B cell (primary cell): ENCODE results near the gene B4GALNT4.

Experiments used
- CTCF ChIP-seq: fragments of 200-600 bp; IDR thresholded peaks from one replicate; pipeline ENCODE4 v1.8.0; 2022; ENCODE audit warnings: antibody characterized with exemption, mild to moderate bottlenecking
- EZH2 ChIP-seq: IDR thresholded peaks from 2 replicates; pipeline ENCODE4 v1.6.1; 2012; ENCODE audit warnings: borderline replicate concordance, low read depth, mild to moderate bottlenecking, moderate library complexity, low read length; ENCODE audit not compliant: insufficient read depth, poor library complexity, severe bottlenecking

GRCh38 chr11:328012-328411 is 41.3 kb upstream of the B4GALNT4 start:
- no peak for TF ChIP-seq CTCF
- TF ChIP-seq EZH2 = no peak
